HG03175 (cell line): ENCODE results near the gene TCEA2.

ENCODE experiments used
- ATAC-seq: cut with Tn5 transposase; IDR thresholded peaks from one replicate; pipeline ENCODE4 v1.9.1; 2021; ENCODE audit warnings: mild to moderate bottlenecking, moderate library complexity; ENCODE audit not compliant: unreplicated experiment

Gene TCEA2

GRCh38 chr20:64090165-64090564 is 27.2 kb downstream of the TCEA2 start:
- no peak for ATAC-seq

- no peak for ATAC-seq
Measured at GRCh38 chr20:64091340-64091739, 28.3 kb downstream of the TCEA2 start.

DNA sequence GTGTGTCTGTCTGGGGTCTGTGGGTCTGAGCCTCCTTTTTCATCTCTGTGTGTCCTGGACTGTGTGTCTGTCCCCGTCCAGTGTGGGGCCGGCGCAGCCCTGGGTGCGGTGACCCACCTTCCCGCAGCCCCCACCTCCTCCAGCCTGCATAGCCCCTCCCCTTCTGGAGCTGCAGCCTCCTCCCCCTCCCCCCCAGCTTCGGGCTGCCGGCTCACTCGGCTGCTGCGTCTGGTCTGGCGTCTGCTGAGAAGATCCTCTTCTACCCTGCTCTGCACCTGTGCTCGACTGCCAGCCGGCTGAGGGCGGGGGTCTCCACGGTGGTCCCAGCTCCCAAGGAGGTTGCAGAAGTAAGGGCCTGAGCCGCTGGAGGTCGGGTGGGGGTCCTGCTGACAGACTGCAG is 28.8 kb downstream of the TCEA2 start:
- no peak for ATAC-seq

DNA sequence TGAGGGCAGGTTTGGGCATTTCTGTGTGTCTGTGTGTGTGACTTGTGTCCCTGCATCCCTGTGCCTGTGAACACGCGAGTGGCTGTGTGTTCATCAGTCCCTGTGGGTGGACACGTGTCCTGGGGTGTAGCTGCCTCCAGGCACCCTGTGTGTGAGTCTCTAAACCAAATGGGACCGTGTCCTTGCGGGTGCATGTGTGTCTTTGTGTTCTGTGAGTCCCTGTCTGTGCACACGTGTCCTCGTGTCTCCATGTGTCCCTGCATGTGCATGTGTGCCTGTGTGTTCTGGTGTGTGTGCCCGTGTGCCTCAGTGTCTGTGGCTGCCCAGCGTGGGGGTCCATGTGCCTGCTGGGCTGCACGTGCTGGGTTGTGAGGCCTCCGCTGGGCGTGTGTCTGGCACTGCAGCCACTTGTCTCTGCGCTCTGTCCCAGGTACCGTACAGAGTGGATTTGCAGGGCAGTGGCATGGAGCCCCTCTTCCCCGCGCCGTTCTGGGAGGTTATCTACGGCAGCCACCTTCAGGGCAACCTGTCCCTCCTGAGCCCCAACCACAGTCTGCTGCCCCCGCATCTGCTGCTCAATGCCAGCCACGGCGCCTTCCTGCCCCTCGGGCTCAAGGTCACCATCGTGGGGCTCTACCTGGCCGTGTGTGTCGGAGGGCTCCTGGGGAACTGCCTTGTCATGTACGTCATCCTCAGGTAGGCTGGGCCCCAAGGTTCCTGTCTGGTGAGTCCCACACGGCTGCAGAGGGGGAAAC is 29.4 kb downstream of the TCEA2 start:
- ATAC-seq, result no peak

GRCh38 chr20:64093013-64093503 is 30.1 kb downstream of the TCEA2 start:
- ATAC-seq, result no peak

- no peak for ATAC-seq
Measured at GRCh38 chr20:64095455-64095854, 32.5 kb downstream of the TCEA2 start.

- ATAC-seq, result no peak
Measured at GRCh38 chr20:64095927-64096326, 32.9 kb downstream of the TCEA2 start.

DNA sequence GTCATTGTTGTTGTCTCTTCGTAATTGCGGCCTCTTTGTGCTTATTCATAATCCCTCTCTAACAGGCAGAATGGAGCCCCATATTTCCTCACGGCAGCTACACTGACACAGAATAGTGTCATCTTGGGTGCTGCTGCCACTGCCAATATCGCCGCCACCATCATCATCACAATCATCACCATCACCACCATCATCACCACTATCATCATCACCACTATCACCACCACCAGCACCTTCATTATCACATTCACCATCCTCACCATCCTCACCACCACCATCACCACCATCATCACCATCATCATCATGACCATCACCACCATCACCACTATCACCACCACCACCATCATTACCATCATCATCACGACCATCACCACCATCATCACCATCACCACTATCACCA is 33.5 kb downstream of the TCEA2 start:
- no peak for ATAC-seq

DNA sequence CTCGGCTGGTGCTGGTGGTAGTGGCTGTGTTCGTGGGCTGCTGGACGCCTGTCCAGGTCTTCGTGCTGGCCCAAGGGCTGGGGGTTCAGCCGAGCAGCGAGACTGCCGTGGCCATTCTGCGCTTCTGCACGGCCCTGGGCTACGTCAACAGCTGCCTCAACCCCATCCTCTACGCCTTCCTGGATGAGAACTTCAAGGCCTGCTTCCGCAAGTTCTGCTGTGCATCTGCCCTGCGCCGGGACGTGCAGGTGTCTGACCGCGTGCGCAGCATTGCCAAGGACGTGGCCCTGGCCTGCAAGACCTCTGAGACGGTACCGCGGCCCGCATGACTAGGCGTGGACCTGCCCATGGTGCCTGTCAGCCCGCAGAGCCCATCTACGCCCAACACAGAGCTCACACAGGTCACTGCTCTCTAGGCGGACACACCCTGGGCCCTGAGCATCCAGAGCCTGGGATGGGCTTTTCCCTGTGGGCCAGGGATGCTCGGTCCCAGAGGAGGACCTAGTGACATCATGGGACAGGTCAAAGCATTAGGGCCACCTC is 35.5 kb downstream of the TCEA2 start:
- no peak for ATAC-seq

GRCh38 chr20:64099086-64099786 is 36.2 kb downstream of the TCEA2 start:
- ATAC-seq, result no peak

DNA sequence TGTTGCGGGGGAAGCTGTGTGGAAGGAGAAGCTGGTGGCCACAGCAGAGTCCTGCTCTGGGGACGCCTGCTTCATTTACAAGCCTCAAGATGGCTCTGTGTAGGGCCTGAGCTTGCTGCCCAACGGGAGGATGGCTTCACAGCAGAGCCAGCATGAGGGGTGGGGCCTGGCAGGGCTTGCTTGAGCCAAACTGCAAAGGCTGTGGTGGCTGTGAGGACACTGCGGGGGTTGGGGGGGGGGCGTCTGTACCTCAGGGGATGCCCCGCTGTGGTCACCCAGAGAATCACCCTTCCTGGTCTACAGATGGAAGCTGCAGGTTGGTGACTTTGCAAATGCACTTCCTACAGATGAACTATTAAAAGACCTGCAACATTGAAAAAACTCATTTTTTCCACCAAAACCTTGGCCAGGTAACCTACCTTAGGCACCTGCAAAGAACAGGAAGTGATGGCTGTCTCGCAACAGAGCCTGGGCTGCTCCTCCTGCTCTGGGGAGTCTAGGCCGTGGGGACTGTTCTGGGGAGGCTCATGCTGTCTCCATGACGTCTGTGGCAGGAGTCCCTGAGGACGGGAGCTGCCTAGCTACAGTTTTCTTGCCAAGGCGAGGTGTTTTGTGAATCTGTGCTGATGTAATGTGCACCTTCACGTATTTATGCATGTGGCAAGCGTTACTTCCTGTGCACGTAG is 37.0 kb downstream of the TCEA2 start:
- no peak for ATAC-seq

- no peak for ATAC-seq
Measured at GRCh38 chr20:64100566-64100888, 37.5 kb downstream of the TCEA2 start.

DNA sequence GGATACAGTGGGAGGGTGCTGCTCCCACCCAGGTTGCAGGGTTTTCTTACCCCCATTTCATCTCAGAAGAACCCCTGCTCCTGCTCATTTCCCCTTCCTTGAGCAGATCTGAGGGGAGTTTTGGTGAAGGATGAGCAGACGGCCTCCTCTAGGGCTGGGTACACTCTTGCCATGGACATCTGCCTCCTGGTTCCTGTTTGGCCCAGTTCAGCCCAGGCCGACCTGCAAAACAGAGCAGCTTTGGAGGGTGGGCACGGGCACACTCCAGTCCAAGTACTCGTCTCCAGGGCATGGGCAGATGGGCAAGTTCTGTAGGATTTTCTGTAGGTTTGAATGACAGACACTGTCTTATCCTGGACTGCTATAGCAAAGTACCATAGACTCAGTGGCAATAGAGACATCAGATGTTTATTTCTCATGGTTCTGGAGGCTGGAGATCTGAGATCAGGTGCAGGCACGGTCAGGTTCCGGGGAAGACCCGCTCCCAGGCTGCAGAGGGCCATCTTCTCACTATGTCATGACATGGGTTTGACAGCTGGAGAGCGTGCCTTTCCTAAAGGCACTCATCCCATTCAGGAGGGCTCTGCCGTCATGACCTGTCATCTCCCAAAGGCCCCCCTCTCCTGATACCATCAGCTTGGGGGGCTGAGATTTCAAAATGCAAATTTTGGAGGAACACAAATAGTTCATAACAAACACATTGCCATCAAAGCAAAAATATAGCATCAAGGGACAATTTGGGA is 38.1 kb downstream of the TCEA2 start:
- no peak for ATAC-seq

- no peak for ATAC-seq
Measured at GRCh38 chr20:64101731-64102621, 39.0 kb downstream of the TCEA2 start.

GRCh38 chr20:64102647-64103354 is 39.8 kb downstream of the TCEA2 start:
- ATAC-seq, result no peak

DNA sequence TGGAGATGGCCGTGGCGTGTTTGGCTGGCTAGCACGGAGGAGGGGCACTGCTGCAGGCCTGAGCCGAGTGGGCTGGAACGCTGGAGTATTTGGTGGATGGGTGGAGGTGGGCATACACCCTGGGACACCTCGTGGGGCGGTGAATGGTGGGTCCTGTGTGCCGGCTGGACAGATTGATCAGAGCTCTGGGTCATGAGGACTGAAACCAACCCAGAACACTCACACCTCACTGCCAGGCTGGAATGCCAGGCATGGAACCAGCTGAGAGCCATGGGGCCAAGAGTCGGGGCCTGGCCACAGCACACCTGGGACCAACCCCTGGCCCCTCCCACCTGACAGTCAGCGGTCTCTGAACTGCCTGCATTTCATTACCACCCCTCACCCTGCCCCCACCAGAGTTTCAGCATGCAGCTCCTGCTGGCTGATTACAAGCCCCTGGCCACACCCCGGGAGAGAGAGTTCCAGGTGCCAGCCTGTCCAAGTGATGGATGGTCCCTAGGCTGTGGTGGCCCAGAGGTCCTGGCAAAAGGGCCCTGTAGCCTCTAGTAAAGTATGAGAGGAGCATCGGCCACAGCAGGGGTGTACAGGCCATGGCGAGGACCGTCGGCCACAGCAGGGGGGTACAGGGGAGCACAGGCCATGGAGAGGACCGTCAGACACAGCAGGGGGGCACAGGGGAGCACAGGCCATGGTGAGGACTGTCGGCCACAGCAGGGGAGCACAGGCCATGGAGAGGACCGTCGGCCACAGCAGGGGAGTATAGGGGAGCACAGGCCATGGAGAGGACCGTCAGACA is 41.1 kb downstream of the TCEA2 start:
- no peak for ATAC-seq

DNA sequence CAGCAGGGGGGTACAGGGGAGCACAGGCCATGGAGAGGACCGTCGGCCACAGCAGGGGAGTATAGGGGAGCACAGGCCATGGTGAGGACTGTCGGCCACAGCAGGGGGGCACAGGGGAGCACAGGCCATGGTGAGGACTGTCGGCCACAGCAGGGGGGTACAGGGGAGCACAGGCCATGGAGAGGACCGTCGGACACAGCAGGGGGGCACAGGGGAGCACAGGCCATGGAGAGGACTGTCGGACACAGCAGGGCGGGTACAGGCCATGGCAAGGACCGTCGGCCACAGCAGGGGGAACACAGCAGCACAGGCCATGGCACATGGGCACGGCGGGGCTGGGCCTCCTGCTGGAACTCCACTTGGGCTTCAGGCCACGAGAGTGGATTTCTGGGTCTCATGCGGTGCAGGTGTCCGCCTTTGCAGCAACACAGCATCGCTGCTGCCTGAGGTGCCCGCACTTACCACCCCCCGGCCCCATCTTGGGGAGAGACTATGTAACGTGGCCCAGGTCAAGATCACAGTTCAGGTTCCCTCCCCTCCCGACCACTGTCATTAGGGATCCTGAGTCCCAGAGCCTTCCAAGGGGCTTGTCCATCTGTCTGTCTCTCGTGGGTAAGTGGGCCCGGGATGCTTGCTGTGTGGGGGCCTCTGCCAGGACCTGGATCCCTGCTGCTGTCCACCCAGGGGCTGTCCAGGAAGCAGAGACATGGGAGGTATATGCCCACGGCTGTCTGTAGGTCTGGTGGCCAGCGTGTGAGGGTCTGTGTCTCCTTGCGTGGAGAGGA is 41.9 kb downstream of the TCEA2 start:
- no peak for ATAC-seq
